M059J (cell line): ENCODE results near the gene SH2B2. TPM values are rescaled to one million over a fixed set of nuclear protein-coding genes. Genes with fewer than 3 reads are reported as not detected.

Experiments used
- DNase-seq: peaks from one replicate; pipeline ENCODE4 v3.0.0-alpha.2; 2012; ENCODE audit warnings: low read depth
- total RNA-seq: library from RNA; depleted of rRNA; stranded (reverse); fragments of >200 nt; shearing (Covaris generic); gene quantifications from 2 replicates; pipeline ENCODE4 v1.2.3, GENCODE V29; 2014; rRNA removed

The SH2B2 gene
- 0.44 and 5.1 TPM in 2 replicates for total RNA-seq

- DNase-seq: peak; percentile 69
Measured at GRCh38 chr7:102286237-102287110, at the start of gene SH2B2. TSS of gene SH2B2 (plus strand) at chr7:102286868. CDS start at chr7:102300551, 13,683 bp downstream.

GRCh38 chr7:102239206-102239820, 47.4 kb upstream of the SH2B2 start:
- DNase-seq: no peak

GRCh38 chr7:102241431-102241830, 45.2 kb upstream of the SH2B2 start:
- DNase-seq: no peak

DNA sequence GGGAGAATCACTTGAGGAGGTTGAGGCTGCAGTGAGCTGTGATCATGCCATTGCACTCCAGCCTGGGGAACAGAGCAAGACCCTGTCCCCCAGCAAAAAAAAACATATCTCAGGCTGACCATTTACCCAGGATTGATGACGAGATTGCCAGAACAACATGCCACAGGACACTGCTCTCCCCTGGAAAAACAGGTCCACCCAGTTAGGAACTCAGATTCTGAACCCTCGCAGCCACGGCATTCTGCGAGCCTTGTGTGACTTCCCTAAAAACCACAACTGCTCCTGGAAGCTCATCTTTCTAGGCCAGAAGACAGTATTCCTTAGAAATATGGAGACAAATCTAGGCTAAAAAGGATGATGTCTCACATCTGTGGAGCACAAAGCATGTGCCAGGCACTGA, 42.1 kb upstream of the SH2B2 start:
- DNase-seq: no peak

DNA sequence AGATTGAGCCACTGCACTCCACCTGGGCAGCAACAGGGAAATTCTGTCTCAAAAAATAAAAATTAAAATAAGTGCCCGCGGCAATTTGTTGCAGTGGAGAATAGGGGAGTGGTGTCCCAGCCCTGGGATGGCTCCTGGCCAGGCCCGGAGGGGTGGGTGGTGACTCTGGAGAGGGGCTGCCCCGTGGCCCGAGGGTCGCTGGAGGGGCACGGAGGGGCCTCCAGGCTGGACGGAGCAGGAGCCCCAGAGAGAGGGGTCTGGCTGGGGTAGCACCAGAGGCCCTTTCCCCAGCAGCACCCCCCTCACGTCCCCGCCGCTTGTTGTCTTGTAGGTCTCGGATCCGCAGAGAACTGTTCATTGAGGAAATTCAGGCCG, 38.6 kb upstream of the SH2B2 start:
- DNase-seq: no peak

DNA sequence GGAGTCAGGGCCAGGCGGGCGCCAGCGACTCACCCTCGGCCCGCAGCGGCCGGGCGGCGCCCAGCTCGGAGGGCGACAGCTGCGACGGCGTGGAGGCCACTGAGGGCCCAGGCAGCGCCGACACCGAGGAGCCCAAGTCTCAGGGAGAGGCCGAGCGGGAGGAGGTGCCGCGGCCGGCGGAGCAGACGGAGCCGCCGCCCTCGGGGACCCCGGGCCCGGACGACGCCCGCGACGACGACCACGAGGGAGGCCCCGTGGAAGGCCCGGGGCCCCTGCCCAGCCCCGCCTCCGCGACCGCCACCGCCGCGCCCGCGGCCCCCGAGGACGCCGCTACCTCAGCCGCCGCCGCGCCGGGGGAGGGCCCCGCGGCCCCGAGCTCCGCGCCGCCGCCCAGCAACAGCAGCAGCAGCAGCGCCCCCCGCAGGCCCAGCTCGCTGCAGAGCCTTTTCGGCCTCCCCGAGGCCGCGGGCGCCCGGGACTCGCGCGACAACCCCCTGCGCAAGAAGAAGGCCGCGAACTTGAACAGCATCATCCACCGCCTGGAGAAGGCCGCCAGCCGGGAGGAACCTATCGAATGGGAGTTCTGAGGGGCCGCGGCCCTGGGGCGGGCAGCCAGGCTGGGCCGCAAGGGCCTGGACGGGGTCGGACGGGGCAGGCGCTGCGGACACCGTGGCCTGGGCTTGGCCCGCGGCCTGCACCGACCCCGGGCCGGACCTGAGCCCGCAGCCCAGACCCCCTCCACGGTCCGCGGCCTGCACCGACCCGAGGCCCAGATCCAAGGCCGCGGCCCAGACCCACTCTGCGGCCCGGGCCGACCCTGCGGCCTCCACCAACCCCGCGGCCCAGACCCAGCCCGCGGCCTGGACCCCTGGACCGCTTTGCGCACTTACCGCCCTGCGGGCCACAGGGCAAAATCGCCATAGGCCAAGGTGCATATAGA, 37.9 kb upstream of the SH2B2 start:
- no peak for DNase-seq

DNA sequence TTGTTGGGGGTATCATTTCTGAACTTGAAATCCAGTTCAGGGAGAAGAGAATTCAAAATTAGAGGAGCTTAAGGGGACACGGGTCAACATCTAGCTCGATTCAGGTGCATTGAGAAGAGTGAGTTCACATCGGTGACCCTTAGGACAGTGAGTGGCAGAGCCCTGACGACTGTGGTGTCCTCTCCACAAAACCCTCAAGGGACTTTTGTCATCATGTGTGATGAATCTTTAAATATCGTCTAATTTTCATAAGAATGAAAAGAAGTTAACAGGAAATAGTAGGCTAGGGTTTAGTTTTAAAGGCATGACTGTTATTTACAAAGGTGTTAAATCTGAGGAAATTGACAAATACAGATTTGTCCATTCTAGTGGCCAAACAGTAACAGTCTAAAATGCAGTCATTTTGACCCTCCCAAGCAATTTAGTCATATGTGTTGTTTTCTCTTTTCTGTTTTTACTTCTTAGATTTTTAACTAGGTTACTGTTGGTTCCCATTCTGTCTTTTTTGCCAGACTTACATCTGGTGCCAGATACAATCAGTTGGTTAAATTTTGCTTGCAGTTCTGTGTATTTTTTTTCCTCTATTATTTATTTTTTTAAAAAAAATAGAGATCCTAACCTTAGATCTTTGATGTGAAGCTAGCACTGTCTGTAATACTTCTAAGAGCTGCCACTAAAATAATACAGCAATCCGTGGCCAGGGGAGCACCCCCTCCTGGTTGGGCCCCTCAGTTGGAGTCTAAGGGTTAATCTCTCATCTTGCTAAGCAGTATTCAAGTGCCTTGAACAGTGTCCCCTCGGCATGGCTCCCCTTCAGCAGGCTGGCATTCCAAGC, 34.9 kb upstream of the SH2B2 start:
- no peak for DNase-seq

GRCh38 chr7:102252366-102252982, 34.2 kb upstream of the SH2B2 start:
- DNase-seq: no peak

GRCh38 chr7:102253066-102253972, 33.3 kb upstream of the SH2B2 start:
- no peak for DNase-seq

DNA sequence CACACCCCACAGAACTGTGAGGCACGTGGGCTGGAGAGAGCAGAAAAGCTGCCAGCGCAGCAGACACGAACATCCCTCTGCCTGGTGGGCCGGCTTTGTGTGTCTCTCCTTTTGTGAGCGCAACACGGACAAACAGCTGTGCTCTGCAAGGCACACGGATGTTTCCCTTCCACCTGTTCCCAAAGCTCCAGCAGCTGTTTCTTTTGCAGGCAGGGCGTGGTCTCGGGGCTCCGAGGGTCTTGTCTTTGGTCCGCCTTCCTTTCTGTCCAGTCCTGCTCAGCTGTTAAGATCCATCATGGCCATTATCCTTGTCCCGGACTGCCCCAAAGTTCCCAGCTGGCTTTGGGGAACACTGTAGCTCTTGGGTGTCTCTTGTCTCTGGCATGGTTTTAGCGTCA, 32.7 kb upstream of the SH2B2 start:
- DNase-seq: no peak

- no peak for DNase-seq
Measured at GRCh38 chr7:102254521-102254920, 32.1 kb upstream of the SH2B2 start.

DNA sequence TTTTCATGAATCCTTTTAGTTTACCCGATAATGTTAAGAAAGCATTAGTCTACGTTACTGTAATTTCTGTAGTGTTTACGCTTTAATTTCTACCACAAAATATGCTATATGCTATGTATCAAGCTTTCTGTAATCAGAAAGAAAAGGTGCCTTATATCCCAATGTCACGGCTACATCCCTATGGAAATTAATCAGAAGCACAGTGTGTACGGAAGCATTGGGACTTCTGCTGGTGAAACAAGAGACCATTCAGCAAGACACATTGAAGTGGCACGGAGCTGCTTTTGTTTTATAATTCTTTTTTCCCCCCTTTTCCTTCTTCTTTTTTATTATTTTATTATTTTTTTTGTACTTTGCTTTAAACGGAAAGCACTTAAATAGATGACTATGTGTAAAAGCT, 31.2 kb upstream of the SH2B2 start:
- DNase-seq: no peak

DNA sequence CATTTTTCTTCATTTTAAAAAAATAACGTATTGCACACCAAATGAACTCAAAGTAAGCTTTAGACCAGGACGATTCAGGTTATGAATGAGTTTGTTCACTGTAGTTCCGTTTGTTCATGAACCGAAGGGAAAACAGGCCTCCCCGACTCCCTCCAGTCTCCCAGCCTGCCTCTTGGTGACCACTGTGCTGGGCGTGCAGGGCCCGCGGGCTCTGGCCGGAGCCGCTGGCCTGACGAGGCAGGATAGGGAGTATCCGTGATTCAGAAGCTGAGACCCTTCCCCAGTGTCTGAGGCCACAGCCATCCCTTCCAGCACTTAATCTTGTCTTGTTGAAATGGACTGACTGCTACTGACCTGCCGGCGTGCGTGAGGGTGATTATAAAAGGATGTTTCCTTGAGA, 30.8 kb upstream of the SH2B2 start:
- no peak for DNase-seq

GRCh38 chr7:102258073-102258748, 28.5 kb upstream of the SH2B2 start:
- no peak for DNase-seq

DNA sequence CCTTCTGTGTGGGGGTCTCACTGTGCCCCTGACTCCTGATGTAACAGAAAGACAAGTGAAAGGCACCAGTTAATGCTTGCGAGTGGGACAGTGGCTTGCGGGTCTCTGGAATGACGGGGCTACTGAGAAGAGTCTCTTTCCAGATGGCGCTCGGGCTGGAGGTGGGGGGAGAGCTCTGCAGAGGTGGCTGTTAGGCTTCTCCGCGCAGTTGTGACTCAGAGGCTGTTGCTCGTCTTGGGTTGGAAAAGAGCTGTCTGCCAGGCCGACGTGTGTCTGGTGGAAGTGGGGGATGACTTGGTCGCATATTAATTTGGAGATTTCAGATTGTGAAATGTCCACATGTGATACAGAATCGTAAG, 27.9 kb upstream of the SH2B2 start:
- DNase-seq: no peak

- DNase-seq: peak; percentile 44
Measured at GRCh38 chr7:102260856-102261255, 25.8 kb upstream of the SH2B2 start.

DNA sequence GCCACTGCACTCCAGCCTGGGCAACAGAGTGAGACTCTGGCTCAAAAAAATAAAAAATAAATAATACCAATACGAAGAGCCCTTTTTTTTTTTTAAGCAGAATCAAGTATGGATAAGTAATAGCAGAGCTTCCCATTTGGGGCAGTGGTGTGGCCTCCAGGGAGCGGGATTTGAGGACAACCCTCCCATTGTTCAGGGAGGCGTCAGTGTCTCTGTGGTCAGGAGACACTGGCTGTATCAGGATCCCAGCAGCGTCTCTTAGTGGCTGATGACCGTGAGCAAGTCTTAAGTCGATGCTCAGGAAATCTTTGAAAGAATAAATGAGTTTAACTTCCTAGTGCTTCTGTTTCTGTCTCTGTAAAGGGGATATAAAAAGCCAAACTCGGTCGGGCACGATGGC, 25.2 kb upstream of the SH2B2 start:
- DNase-seq: no peak

GRCh38 chr7:102262546-102262945, 24.1 kb upstream of the SH2B2 start:
- no peak for DNase-seq

DNA sequence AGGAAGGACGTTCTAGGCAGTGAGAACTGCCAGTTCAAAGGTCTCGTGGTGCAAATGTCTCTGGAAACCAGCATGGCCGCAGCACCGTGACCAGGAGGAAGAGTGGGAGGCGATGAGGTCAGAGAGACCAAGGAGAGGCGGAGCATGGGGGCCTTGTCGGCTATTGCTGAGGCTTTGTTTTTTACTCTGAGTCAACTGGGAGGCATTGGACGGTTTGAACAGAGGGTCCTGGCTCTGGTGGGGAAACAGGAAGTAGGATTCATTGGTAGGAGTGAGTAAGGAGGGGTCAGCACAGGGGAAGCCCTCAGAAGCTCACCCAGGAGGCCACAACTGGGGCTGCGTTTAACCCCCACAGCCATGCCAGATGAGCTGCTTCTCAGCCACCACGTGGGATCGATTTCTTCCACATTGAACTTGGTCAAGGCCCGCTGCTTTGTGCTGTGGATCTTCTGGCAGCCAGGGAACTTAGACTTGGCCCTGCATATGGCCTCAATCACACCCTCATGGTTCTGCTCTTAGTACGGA, 22.2 kb upstream of the SH2B2 start:
- DNase-seq: no peak
